Measurements from ENCODE around the gene ZNF653. TPM values are rescaled to one million over a fixed set of nuclear protein-coding genes. Genes with fewer than 3 reads are reported as not detected.

The ZNF653 gene
- total RNA-seq = 1 to 10 TPM; 4.6 to 9.9 TPM

- DNase-seq (ENCODE audit: low spot score) = peak; percentile 95
- H3K4me3 ChIP-seq = peak within 1 kb of the TSS; percentile 89 to 92
- no peaks in the 10 kb centered on the region for H3K27me3 ChIP-seq
- no peaks in the 10 kb centered on the region for H3K9me3 ChIP-seq
- TF ChIP-seq, protein P1, sequence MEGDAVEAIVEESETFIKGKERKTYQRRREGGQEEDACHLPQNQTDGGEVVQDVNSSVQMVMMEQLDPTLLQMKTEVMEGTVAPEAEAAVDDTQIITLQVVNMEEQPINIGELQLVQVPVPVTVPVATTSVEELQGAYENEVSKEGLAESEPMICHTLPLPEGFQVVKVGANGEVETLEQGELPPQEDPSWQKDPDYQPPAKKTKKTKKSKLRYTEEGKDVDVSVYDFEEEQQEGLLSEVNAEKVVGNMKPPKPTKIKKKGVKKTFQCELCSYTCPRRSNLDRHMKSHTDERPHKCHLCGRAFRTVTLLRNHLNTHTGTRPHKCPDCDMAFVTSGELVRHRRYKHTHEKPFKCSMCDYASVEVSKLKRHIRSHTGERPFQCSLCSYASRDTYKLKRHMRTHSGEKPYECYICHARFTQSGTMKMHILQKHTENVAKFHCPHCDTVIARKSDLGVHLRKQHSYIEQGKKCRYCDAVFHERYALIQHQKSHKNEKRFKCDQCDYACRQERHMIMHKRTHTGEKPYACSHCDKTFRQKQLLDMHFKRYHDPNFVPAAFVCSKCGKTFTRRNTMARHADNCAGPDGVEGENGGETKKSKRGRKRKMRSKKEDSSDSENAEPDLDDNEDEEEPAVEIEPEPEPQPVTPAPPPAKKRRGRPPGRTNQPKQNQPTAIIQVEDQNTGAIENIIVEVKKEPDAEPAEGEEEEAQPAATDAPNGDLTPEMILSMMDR (IDR thresholded peaks at IDR 0.05) = no peak
- H3K4me1 ChIP-seq = peaks cover 0 to 6% of the 10 kb centered on the region in 2 donors
- H3K36me3 ChIP-seq = no peaks in the 10 kb centered on the region
- peak within 1 kb of the TSS; percentile 94 to 97 for H3K27ac ChIP-seq
Observed at GRCh38 chr19:11505504-11506100, at the start of gene ZNF653. ZNF653 (minus strand) TSS chr19:11505839; CDS start chr19:11505786, 53 bp downstream.

DNA sequence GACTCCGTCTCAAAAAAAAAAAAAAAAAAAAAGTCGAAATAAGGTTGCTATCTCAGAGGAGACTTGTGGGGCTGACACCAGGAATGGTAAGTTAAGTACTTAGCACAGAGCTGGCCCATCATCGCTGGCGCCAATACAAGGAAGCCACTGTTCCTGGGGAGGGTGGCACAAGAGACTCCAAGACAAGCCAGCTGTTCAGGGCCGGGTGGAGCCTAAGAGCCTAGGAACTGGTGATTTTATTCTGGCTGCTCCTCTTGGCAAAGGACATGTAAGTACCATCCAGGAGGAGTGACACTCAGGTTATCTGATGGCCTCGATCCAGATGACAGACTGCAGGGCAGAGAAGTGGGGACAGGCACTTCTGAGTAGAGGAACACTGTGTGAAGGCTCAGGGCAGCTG lies 49.6 kb upstream of the ZNF653 start:
- Histone ChIP-seq H3K9me3 (no peaks in the 10 kb centered on the region), H3K4me3 (no peak overlapping the region), H3K27me3 (no peaks in the 10 kb centered on the region), H3K4me1 (peaks cover 0 to 33% of the 10 kb centered on the region in 2 donors), H3K27ac (peak overlapping the region in 1 of 2 donors; percentile 23), H3K36me3 (peaks cover 29% of the 10 kb centered on the region)
- TF ChIP-seq, protein P1 (IDR thresholded peaks at IDR 0.05) = no peak
- no peak for DNase-seq (ENCODE audit: low spot score)

GRCh38 chr19:11554160-11554559 lies 48.5 kb upstream of the ZNF653 start:
- H3K9me3 ChIP-seq = no peaks in the 10 kb centered on the region
- TF ChIP-seq, protein P1 (IDR thresholded peaks at IDR 0.05) = no peak
- peaks cover 40% of the 10 kb centered on the region for H3K36me3 ChIP-seq
- H3K27me3 ChIP-seq = no peaks in the 10 kb centered on the region
- no peak for DNase-seq (ENCODE audit: low spot score)
- no peak overlapping the region for H3K27ac ChIP-seq
- peaks cover 0 to 24% of the 10 kb centered on the region in 2 donors for H3K4me1 ChIP-seq
- no peak overlapping the region for H3K4me3 ChIP-seq

- Histone ChIP-seq H3K27ac (no peak overlapping the region), H3K4me1 (peaks cover 0 to 16% of the 10 kb centered on the region in 2 donors), H3K9me3 (no peaks in the 10 kb centered on the region), H3K36me3 (peaks cover 53% of the 10 kb centered on the region), H3K4me3 (no peak overlapping the region), H3K27me3 (no peaks in the 10 kb centered on the region)
- TF ChIP-seq, protein P1 (IDR thresholded peaks at IDR 0.05) = no peak
- DNase-seq (ENCODE audit: low spot score) = no peak
Observed at GRCh38 chr19:11552666-11553372, 47.2 kb upstream of the ZNF653 start.

GRCh38 chr19:11551603-11552235 lies 46.1 kb upstream of the ZNF653 start:
- H3K9me3 ChIP-seq = no peaks in the 10 kb centered on the region
- H3K4me1 ChIP-seq = peaks cover 0 to 7% of the 10 kb centered on the region in 2 donors
- no peaks in the 10 kb centered on the region for H3K27me3 ChIP-seq
- peaks cover 64% of the 10 kb centered on the region for H3K36me3 ChIP-seq
- DNase-seq (ENCODE audit: low spot score) = no peak
- H3K27ac ChIP-seq = peak overlapping the region in 1 of 2 donors; percentile 42
- H3K4me3 ChIP-seq = no peak overlapping the region
- TF ChIP-seq, protein P1 (IDR thresholded peaks at IDR 0.05) = peak; percentile 12 to 32
